ENCODE data around the gene TCERG1L.

Gene TCERG1L

DNA sequence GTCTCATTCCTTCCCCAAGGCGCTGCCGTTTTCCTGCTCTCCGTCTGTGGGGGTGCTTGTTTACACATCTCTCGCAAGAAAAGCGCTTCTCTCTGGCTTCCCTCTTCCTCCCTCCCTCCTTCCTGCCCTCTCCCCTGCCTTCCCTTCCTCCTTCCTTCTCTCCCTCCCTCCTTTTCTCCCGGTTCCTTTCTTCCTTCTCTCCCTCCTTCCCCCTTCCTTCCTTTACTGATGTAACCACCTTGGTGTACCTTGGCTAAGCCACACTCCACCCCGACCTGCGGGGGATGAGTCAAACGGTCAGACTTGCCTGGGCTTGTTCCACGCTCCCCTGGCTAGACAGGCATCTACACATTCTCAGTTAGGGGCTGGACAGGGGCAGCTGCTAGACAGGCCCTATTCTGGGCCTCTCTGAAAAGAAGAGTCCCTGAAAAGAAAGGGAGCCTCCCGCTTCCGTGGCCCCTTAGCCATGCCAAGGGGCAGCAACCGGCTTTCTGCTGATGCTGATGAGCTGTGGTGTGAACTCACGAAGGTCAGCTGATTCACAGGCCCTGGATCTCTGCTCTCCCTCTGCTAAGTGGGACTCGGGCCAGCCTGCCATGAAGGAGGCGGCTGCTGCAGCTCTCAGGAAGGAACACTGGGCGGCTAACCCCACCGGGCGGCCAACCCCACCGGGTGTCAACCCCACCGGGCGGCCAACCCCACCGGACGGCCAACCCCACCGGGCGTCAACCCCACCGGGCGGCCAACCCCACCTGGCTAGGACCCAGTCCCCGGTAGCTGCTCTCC is 216.8 kb downstream of the TCERG1L start:
- DNase-seq, result no peak

- no peak for DNase-seq
These were observed 217.6 kb downstream of the TCERG1L start for GRCh38 chr10:131093795-131094366.

DNA sequence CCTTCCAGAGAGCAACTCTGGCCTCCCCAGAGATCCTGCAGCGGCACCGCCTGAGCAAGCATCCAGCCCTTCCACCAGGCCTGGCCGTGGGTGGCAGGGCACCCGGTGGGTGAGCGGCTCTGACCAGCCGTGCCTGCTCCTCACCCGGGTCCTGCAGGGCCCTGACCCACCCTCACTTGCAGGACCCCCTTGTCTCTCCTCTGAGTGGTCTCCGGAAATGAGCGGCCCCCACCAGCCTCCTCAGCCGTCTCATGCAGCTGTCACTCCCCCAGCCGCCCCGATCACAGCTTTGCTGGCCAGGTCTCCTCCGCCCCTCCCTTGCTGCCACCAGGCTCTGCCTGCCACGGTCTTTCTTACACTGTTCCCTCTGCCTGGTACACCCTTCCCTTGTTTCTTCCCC is 218.2 kb downstream of the TCERG1L start:
- no peak for DNase-seq

GRCh38 chr10:131092876-131093275 is 218.6 kb downstream of the TCERG1L start:
- DNase-seq, result no peak

- DNase-seq, result no peak
These were observed 219.1 kb downstream of the TCERG1L start for GRCh38 chr10:131092386-131092785.

GRCh38 chr10:131091682-131092081 is 219.8 kb downstream of the TCERG1L start:
- no peak for DNase-seq

DNA sequence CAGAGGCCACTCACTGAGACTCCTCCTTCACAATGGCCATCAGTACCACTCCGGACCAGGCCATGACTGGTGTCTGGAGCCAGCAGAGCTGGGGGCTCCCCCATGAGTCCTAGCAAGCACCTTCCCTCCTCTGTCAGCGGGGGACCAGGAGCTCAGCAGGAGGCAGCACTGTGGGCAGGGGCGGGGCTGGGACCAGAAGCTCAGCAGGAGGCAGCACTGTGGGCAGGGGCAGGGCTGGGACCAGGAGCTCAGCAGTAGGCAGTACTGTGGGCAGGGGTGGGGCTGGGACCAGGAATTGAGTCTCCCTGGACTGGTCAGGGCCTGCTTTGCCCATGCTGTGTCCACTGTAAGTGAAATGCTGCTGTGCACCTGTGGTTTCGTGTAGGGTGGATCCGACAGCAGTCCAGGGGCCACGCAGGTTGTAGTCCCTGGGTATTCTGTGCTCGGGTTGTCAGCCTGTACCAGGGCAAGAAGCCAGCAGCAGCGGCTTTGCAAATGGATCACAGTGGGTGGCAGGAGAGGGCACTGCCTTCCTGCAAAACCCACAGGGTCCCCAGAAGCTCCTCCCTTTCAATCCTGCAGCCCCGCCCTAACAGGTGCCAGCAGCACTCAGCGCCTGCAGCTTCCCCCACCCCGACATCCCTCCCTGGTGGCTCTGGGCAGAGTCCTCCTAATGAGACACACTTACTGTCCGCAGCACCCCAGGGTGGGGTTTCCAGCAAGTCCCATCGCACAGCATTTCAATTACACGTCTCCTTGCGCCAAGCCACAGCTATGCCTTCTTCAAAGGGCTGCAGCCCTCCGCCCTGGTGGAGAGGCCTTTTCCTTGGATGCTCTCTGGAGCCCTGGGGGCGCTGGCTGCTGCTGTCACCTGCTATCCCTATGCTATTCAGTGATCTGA is 220.5 kb downstream of the TCERG1L start:
- DNase-seq, result no peak

GRCh38 chr10:131089861-131090260 is 221.7 kb downstream of the TCERG1L start:
- no peak for DNase-seq

DNA sequence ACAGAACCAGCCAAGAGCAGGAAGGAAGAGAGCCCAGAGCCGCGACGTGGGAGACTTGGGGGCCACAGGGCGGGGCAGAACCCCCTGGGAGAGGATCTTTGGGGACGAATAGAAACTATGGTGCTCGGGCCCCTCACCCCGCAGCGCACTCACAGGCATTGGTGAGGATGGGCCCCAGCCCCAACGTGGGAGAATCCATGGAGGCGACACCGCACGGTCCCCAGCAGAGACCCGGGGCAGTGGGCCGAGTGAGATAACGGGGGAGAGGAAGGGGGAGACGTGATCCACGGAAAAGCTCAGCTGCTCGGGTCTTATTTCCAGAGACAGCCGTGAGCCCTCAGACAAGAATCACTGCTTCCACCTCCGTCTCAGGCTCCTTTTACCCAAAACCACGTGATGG is 222.4 kb downstream of the TCERG1L start:
- DNase-seq, result no peak

DNA sequence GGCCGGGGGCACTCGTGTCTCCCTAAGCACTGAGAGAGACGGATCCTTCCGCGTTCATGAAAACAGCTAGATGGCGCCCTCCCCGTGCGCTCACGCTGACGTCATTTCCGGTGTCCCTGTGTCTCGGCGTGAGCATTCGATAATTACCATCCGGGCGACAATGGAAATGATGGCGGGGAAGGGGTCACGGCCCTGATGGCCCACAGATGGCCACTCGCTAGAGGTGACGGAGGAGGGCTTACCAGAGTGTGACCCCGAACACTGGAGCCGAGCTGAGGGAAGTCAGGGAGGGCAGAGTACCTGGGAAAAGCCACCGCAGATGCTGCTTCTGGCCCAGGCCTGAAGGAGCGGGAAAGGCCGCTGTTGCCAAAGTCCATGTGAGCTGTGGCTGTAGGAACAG is 222.9 kb downstream of the TCERG1L start:
- DNase-seq, result no peak

GRCh38 chr10:131087464-131088215 is 223.9 kb downstream of the TCERG1L start:
- DNase-seq, result no peak

DNA sequence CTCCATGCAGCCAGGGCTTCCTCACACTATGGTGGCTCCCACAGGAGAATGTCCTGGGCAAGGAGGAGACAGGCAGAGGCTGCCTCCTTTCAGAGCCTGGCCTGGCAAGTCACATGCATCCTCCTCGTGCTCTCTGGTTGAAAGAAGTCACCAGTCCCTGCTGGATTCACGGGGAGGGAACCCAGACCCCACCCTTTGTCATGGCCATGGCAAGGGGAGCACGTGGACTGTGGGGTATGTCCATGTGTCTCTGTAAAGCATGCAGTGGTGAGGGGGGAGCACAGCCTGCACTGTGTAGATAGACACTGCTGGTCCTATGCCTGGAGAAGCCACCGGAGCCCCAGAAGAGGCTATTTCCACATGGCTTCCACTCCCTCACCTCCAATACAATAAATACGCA is 225.0 kb downstream of the TCERG1L start:
- DNase-seq, result no peak

GRCh38 chr10:131086094-131086493 is 225.4 kb downstream of the TCERG1L start:
- DNase-seq, result no peak

GRCh38 chr10:131085091-131085860 is 226.2 kb downstream of the TCERG1L start:
- no peak for DNase-seq

- no peak for DNase-seq
These were observed 226.8 kb downstream of the TCERG1L start for GRCh38 chr10:131084791-131085090.

DNA sequence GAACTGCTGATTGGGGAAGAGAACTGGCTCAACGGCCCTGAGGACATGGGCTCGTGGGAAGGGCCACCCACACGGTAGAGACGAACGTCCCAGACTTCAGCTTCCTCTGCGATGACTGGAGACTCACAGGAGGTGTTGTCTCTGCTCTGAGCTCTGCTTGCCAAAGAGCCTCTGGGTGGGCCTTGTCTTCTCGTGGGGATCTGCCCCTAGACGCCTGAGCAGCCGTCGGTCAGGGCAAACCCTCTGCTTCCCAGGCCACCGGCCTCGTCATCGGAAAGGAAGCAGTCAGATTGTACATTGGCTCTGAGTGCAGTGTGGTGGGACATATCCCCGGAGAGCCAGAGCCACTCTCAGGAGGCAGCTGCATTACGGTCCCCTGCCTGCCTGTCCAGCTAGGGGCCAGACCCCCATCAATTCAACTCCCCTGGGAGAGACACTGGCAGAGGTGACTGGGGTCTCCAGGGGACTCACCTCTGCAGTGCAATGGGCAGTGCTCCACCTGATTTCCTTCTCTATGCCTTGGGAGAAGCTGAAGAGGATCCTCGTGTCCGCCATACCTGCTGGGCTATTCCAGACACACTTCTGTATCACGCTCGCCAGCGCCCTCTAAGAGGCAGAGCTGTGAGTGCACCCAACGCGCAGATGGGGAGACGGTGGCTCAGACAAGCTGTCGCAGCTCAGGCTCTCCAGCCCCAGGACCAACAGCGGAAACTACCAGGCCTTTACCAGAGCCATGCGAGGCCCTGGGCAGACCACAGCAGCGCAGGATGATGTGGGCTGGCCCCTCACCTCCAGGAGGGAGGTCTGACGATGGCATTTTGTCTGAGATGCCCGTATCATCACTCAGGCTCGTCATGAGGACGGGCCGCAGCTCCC is 227.4 kb downstream of the TCERG1L start:
- DNase-seq, result no peak

DNA sequence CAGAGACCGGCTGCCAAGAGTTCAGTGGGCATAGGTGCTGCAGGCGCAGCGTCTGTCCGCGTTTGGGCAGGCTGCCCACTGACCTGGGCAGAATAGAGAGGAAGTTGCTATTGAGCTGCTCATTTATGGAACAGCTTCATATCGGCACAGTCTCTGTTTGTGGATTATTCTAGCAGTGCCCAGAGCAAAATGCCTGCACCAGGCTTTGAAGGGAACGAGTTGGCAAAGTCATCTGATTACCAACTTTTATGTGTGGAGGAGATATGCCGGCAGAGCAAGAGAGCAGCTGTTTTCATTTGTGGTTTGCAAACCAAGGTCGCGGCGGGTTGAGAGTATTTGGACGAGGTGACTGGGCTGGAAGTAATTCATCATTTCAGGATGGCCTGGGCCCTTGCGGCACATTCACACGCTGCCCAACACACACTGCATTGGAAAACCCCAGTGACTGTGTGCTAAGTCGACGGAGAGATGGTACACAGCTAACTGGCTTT is 228.5 kb downstream of the TCERG1L start:
- DNase-seq, result no peak

DNA sequence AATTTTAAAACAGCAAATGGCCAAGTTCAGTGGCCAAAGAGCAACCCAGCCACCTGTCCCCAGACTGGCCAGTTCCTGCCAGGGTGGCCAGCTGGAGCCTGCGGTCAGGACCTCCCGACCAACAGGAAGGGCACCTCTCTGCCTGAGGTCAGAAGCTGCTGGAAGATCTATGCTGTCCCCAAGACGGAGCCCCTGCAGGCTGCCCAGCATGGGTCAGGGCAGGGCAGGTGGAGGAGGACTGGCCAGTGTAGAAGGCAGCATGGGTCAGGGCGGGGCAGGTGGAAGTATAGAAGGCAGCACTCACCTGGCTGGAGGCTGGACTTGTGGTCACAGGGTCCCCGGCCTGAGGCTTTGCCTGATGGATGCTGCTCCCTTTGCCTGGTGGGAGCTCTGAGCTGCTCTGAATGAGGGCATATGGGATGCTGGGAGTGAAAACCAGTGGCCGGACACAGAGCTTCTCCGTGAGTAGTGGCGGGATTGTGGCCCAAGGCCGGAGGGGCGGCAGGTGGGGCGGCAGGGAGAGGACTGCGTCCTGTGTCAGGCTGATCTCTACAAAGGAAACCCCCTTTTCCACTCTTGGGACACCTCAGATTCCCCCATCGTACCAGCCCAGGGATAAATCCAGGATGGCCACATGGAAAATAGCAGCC is 229.2 kb downstream of the TCERG1L start:
- no peak for DNase-seq

- DNase-seq, result no peak
These were observed 229.7 kb downstream of the TCERG1L start for GRCh38 chr10:131081786-131082185.

DNA sequence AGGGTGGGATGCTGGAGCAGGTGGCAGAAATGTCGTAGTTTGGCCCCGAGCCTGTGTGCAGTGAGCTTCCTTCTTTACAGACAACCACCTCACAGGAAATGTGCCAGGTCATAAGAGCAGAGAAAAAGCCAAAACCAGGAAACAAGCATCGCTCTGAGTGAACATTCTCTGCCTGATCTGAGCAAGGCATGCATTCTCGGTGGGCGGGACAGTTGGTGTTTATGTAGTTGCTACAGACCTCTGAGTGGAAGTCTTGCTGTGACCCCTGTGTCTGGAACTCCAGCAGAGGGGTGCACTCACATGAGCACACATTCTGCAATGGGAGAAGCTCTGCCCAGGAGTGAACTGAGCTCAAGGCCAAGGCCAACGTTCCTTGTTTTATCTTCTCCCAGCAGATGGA is 230.1 kb downstream of the TCERG1L start:
- no peak for DNase-seq

- DNase-seq, result no peak
These were observed 230.9 kb downstream of the TCERG1L start for GRCh38 chr10:131080571-131080970.

Measured in hippocampal formation (tissue), 2 donors.